Choroid plexus epithelial cell (primary cell): ENCODE data around the gene FAM222B.

Experiments
- DNase-seq: peaks from one replicate; pipeline ENCODE4 v3.0.0-alpha.2; 2010; ENCODE audit warnings: low read depth
- H3K4me3 ChIP-seq: 2 replicates; pipeline ENCODE4 v1.5.1; 2011; ENCODE audit warnings: low read depth, mild to moderate bottlenecking, control low read depth, low read length, moderate library complexity
- CTCF ChIP-seq: conservative IDR thresholded peaks from 2 replicates; pipeline ENCODE4 v1.5.1; 2011; ENCODE audit warnings: low read depth, mild to moderate bottlenecking, control low read depth, inconsistent platforms, low read length, moderate library complexity

Gene FAM222B

DNA sequence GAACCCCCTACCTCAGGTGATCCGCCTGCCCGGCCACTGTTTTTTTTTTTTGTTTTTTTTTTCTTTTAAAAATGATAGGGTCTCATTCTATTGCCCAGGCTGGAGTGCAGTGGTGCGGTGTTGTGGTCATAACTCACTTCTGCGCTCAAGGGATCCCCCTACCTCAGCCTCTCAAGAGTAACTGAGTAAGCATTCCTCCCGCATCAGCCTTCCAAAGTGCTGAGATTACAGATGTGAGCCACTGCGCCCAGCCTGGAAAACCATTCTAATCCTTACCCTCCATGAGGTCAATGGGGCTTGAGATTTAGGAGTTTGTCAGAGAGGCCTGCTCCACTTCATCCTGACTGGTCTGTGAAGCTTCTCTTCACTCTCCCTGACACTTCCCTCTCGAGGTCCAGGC is 24.7 kb upstream of the FAM222B start:
- no peak overlapping the region for H3K4me3 ChIP-seq
- TF ChIP-seq CTCF = no peak
- DNase-seq = no peak

- DNase-seq = peak; percentile 28
- no peak for TF ChIP-seq CTCF
- no peak overlapping the region for H3K4me3 ChIP-seq
Measured at GRCh38 chr17:28865946-28866752, 23.6 kb upstream of the FAM222B start.

DNA sequence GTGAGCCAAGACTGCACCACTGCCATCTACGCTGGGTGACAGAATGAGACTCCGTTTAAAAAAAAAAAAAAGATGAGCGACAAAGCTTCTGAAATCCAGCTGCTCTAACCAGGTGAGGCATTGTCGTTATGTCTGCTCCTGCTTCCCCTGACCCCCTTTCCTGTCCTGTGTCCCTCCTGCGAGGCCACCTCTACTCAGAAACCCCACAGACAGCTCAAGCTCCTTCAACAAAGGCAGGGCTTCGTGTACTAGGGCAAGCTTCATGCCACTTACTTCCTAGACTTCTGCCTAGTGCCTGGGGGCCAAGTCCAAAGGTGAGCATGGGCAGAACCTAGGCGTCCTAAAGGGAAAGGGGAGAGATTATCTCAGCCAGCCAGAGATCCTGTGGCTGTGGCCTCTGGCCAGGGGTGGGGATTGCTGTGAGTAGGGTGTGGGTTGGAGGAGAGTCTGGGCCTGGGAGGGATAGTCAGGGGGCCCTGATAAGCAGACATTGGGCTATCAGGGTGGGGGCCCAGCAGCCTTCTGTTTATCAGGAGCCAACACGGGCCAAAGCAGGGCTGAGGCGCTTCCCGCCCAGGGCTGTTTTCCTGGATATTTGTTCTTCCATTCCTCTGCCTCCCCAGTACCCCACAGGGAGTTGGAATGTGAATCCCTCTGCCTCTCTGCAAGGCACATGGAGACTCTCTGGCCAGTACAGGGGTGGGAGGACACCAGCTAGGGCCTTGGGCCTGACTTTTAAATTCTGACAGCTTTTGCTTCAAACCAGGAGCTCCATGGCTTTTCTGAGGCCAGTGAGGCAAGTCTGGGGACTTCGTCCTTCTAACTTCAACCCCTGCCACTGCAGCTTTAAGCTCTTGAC is 22.6 kb upstream of the FAM222B start:
- no peak overlapping the region for H3K4me3 ChIP-seq
- no peak for TF ChIP-seq CTCF
- no peak for DNase-seq

DNA sequence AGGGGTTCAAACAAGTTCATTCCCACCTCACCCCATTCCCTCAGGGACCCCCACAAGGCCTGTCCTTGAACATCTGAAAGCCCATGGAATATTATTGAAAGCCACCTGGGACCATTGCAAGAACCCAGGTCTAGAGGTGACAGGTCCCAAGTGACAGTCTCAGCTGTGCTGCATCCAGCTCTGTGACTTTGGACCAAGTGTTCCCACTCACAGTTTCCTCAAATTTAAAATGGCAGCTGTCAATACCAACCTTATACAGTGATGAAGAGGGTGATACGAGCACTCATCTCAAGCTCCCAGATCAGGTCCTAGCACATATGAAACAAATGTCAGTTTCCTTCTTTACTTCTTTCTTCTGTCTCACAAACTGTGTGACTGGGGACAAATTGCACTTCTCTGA is 21.4 kb upstream of the FAM222B start:
- TF ChIP-seq CTCF = no peak
- DNase-seq = no peak
- H3K4me3 ChIP-seq = no peak overlapping the region

- no peak overlapping the region for H3K4me3 ChIP-seq
- no peak for TF ChIP-seq CTCF
- DNase-seq = no peak
Measured at GRCh38 chr17:28862561-28862960, 20.0 kb upstream of the FAM222B start.

DNA sequence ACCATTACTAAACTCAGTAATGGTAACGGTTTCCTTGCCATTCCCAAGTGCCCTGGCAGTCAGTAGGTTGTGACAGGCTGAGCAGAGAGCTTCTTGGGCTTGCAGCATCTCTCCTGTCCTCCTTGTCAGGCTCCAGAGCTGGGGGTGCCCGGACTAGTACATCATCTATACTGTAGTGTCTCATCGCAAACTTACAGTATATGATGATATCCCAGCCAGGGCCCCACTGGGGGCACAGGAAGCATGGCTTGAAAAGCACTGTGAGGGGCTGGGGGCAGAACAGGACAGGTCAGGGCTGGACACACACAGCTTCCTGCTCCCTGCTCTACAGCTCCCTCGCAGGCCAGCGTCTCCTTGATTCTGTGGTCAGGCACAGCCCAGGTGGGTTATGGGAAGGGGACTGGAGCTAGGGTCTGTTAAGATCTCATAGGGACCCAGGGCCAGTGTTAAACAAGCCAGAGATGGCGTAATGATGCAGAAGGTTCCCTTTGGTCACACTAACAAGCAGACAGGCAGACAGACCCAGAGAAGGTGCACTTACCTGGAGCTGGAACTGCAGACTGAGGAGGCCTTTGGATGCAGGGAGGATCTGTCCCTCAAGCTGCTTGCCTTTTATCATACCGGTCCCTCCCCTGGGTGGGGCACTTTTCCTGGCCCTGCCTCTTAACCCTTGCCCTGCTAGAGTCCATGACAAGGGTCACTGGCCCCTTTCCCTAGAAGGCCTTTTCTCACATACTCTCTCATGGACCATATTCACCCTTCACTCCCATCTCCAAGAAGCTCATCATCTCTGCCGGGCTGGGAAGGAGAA is 19.0 kb upstream of the FAM222B start:
- TF ChIP-seq CTCF = no peak
- no peak for DNase-seq
- no peak overlapping the region for H3K4me3 ChIP-seq
